Hepatocyte (in vitro differentiated cells): ENCODE results near the gene DGKI.

Experiments
- EZH2 ChIP-seq: fragments of 200-600 bp; sonication (generic); IDR thresholded peaks from 2 replicates; pipeline ENCODE4 v1.6.1; 2016; ENCODE audit warnings: antibody characterized with exemption, mild to moderate bottlenecking, borderline replicate concordance
- EZH2phosphoT487 ChIP-seq: fragments of 200-600 bp; sonication (generic); IDR thresholded peaks from one replicate; pipeline ENCODE4 v1.6.1; 2018; ENCODE audit warnings: antibody characterized with exemption, mild to moderate bottlenecking, low read depth, moderate library complexity; ENCODE audit not compliant: unreplicated experiment, severe bottlenecking
- TF ChIP-seq, protein P1 (sequence below): fragments of 200-600 bp; sonication (generic); IDR thresholded peaks from 2 replicates; pipeline ENCODE4 v1.5.1; 2016; ENCODE audit warnings: antibody characterized with exemption, mild to moderate bottlenecking; ENCODE audit not compliant: poor library complexity

DNA sequence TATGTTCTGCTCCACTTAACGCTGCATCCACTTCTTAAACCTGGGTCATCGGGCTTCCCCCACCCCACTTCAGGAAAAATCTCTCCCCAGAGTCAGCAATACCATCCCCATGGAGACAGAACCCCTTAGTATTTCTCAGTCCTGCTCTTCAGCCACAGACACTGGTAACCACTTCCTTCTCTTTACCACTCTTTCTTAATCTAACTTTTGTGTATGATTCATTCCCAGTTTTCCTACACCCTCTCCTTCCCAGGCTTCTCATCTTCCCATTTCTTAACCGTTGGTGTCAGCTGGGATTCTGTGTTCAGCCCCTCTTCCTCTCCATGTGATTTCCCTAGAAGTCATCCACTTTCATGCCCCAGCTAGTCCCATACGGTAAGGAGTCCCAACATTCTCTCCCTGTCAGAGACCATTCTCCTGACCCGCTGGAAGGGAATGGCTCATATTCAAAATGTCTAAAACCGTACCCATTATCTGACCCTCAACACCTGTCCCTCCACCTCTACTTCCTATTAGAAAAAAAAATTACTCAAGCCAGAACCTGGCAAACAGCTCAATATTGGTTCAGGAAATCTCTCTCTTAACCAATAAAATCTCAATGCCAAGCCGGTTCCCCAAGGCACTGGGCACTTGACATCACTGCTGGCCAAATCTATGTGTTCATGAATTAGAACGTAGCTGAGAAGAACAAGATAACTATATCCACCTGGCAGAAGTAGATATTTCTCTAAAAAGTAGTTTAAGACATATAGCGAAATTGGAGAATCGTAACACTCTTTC, 89.4 kb downstream of the DGKI start:
- TF ChIP-seq, protein P1, sequence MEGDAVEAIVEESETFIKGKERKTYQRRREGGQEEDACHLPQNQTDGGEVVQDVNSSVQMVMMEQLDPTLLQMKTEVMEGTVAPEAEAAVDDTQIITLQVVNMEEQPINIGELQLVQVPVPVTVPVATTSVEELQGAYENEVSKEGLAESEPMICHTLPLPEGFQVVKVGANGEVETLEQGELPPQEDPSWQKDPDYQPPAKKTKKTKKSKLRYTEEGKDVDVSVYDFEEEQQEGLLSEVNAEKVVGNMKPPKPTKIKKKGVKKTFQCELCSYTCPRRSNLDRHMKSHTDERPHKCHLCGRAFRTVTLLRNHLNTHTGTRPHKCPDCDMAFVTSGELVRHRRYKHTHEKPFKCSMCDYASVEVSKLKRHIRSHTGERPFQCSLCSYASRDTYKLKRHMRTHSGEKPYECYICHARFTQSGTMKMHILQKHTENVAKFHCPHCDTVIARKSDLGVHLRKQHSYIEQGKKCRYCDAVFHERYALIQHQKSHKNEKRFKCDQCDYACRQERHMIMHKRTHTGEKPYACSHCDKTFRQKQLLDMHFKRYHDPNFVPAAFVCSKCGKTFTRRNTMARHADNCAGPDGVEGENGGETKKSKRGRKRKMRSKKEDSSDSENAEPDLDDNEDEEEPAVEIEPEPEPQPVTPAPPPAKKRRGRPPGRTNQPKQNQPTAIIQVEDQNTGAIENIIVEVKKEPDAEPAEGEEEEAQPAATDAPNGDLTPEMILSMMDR, result no peak
- TF ChIP-seq EZH2 (no peak), EZH2phosphoT487 (no peak)
